Measurements from ENCODE around the gene USH1G. TPM values are rescaled to one million over a fixed set of nuclear protein-coding genes. Genes with fewer than 3 reads are reported as not detected.
A peak's percentile ranks its signal among the peaks of the same experiment; 100 is the strongest.

Gene USH1G
- total RNA-seq, 4 donors from 2014 or later, result 1.1 to 3.7 (median 1.9) TPM

GRCh38 chr17:74946641-74947040 lies 23.6 kb upstream of the USH1G start:
- 94% methylated on average over 3 of the region's 14 CpGs for WGBS

GRCh38 chr17:74945543-74945942 lies 22.5 kb upstream of the USH1G start:
- Histone ChIP-seq H3K36me3 (no peaks in the 10 kb centered on the region), H3K4me3 (no peak overlapping the region), H3K9me3 (no peaks in the 10 kb centered on the region), H3K27ac (no peak overlapping the region), H3K27me3 (peaks cover 28% of the 10 kb centered on the region), H3K4me1 (peaks cover 4% of the 10 kb centered on the region)
- TF ChIP-seq CTCF (IDR thresholded peaks at IDR 0.05), result no peak
- TF ChIP-seq EP300 (IDR thresholded peaks at IDR 0.05), result no peak
- no peak for TF ChIP-seq POLR2A (IDR thresholded peaks at IDR 0.05)
- no peak for TF ChIP-seq POLR2AphosphoS5 (IDR thresholded peaks at IDR 0.05)
- WGBS, result 53% methylated on average over 4 of the region's 6 CpGs
- no peak for DNase-seq (ENCODE audit: low spot score in 2 of 2)

More at GRCh38 chr17:74946641-74947040, 23.6 kb upstream of the USH1G start:
- Histone ChIP-seq H3K36me3 (no peaks in the 10 kb centered on the region), H3K4me3 (no peak overlapping the region), H3K4me1 (peaks cover 4% of the 10 kb centered on the region), H3K27ac (no peak overlapping the region), H3K9me3 (no peaks in the 10 kb centered on the region), H3K27me3 (peaks cover 22% of the 10 kb centered on the region)
- no peak for DNase-seq (ENCODE audit: low spot score in 2 of 2)
- TF ChIP-seq POLR2AphosphoS5 (IDR thresholded peaks at IDR 0.05), result no peak
- TF ChIP-seq EP300 (IDR thresholded peaks at IDR 0.05), result no peak
- no peak for TF ChIP-seq POLR2A (IDR thresholded peaks at IDR 0.05)
- TF ChIP-seq CTCF (IDR thresholded peaks at IDR 0.05), result no peak

- 22% methylated on average over 6 of the region's 13 CpGs for WGBS
- Histone ChIP-seq H3K27me3 (peaks cover 30% of the 10 kb centered on the region), H3K27ac (peak overlapping the region; percentile 1), H3K4me3 (no peak overlapping the region), H3K4me1 (peaks cover 4% of the 10 kb centered on the region), H3K36me3 (no peaks in the 10 kb centered on the region), H3K9me3 (no peaks in the 10 kb centered on the region)
- no peak for DNase-seq (ENCODE audit: low spot score in 2 of 2)
- TF ChIP-seq POLR2AphosphoS5 (IDR thresholded peaks at IDR 0.05) (no peak), POLR2A (IDR thresholded peaks at IDR 0.05) (no peak), CTCF (IDR thresholded peaks at IDR 0.05) (no peak), EP300 (IDR thresholded peaks at IDR 0.05) (no peak)
These were observed 20.9 kb upstream of the USH1G start for GRCh38 chr17:74943808-74944522.

GRCh38 chr17:74941128-74941725 lies 18.2 kb upstream of the USH1G start:
- Histone ChIP-seq H3K27me3 (peaks cover 45% of the 10 kb centered on the region), H3K36me3 (no peaks in the 10 kb centered on the region)
- WGBS, result 87% methylated on average over 15 of the region's 21 CpGs

GRCh38 chr17:74939534-74939933 lies 16.5 kb upstream of the USH1G start:
- H3K4me1 ChIP-seq, result peaks cover 16% of the 10 kb centered on the region
- TF ChIP-seq POLR2AphosphoS5 (IDR thresholded peaks at IDR 0.05) (no peak), EP300 (IDR thresholded peaks at IDR 0.05) (no peak), CTCF (IDR thresholded peaks at IDR 0.05) (no peak), POLR2A (IDR thresholded peaks at IDR 0.05) (no peak)
- 43% methylated on average over 8 of the region's 8 CpGs for WGBS
- no peaks in the 10 kb centered on the region for H3K9me3 ChIP-seq
- no peak overlapping the region for H3K27ac ChIP-seq
- H3K36me3 ChIP-seq, result no peaks in the 10 kb centered on the region
- peaks cover 62% of the 10 kb centered on the region for H3K27me3 ChIP-seq
- no peak overlapping the region for H3K4me3 ChIP-seq
- no peak for DNase-seq (ENCODE audit: low spot score in 2 of 2)

More at GRCh38 chr17:74941128-74941725, 18.2 kb upstream of the USH1G start:
- no peak overlapping the region for H3K27ac ChIP-seq
- no peak overlapping the region for H3K4me3 ChIP-seq
- H3K9me3 ChIP-seq, result no peaks in the 10 kb centered on the region
- TF ChIP-seq EP300 (IDR thresholded peaks at IDR 0.05), result no peak
- DNase-seq (ENCODE audit: low spot score in 2 of 2), result no peak
- H3K4me1 ChIP-seq, result peaks cover 6% of the 10 kb centered on the region
